NCI-H524 (cell line): ENCODE results near the gene TSPAN5.
A peak's percentile ranks its signal among the peaks of the same experiment; 100 is the strongest.

ENCODE experiments used
- DNase-seq, 2 experiments: peaks; one replicate each; lab custom pipeline; 2025; lab: John Stamatoyannopoulos, UW

The TSPAN5 gene

GRCh38 chr4:98643755-98644154 lies 14.7 kb downstream of the TSPAN5 start:
- no peak for DNase-seq

GRCh38 chr4:98642991-98643426 lies 15.4 kb downstream of the TSPAN5 start:
- no peak for DNase-seq

- DNase-seq = no peak
These were observed 16.3 kb downstream of the TSPAN5 start for GRCh38 chr4:98641906-98642668.

DNA sequence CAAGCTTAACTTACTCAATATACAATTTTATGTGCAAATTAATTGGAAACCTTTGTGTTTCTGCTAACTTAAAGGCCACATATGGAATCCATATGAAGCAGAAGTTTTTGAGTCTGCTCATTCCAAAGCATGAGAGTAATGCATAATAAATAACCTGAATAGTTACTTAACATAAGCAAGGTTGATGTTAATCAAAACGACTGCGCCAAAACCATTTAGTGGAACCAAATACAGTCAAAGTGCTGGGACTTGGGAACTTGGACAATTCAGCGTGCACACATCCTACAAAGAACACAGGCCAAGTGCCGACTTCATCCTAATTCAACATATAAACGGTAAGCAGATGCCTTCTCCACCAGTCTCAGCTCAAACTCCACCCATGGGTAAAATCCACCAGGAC lies 17.0 kb downstream of the TSPAN5 start:
- DNase-seq = no peak

GRCh38 chr4:98639523-98639922 lies 18.9 kb downstream of the TSPAN5 start:
- no peak for DNase-seq

- no peak for DNase-seq
These were observed 19.3 kb downstream of the TSPAN5 start for GRCh38 chr4:98639108-98639507.

- no peak for DNase-seq
These were observed 19.8 kb downstream of the TSPAN5 start for GRCh38 chr4:98638661-98639060.

DNA sequence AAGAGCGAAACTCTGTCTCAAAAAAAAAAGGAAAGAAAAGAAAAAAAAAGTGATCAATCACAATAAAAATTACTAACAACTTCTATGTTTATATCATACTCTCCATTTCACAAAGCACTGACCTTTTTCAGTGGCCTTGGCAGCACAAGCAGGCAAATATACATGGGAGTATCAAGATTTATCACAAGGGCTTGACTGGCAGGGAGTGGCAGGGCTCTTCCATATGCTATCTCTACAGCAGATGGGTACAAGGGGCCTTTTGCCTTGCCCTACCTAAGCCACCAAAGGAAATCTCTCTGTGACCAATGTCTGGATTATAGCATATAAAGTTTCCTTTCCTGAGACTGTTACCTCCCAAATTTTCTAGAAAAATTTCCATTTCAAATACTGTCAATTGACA lies 24.4 kb downstream of the TSPAN5 start:
- DNase-seq = no peak

DNA sequence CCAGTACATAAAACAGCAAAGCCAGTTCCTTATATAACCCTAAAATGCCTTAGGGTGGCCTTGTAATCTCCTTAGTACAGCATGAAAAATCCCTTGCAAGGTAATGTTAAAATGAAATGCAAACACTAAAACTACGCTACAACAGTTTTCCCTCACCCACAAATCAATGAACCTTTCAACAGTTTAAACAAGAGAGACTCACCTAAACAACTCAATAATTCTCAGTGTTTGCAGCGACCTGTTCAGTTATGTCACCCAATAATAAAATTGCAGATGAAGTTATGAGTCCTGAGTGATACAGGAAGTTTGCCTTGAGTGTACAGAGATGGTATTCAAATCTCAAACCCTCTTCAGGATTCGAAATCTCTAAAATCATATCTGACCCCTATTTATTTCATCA lies 25.3 kb downstream of the TSPAN5 start:
- DNase-seq = no peak

GRCh38 chr4:98632258-98632657 lies 26.2 kb downstream of the TSPAN5 start:
- DNase-seq = no peak

GRCh38 chr4:98631506-98631905 lies 26.9 kb downstream of the TSPAN5 start:
- DNase-seq = no peak

GRCh38 chr4:98630737-98631454 lies 27.5 kb downstream of the TSPAN5 start:
- peak in 1 of 2 experiments; percentile 15 for DNase-seq

DNA sequence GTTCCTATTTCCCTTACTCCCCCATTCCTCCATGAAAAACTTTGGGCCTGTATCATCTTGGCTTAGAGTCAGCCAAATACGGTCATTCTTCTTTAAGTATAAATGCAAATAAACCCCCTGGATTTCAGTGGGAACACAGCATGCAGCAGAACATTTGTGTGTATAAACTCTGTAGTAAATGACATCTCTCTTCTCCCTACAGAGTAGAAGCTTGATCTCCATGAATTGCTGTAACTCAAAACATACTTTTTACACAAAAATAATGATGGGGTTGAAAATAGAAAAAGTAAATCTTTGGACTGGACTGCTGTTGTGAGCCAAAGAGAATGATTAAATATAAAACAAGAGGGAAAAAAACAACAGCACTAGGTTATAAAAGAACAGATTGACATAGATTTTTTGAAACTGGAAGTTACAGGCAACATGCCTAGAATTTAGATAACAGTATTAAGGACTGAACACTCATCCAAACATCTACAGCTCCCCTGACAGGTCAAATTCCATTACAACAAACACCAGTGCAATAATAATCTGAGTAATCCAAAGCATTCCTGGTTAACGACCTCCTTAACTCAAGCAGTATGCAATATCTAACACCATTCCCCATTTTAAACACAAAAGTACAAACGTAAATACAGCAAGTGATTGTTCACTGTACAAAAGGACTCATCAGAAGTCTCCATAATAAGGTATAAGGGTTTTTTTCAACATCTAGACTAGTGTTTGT lies 30.7 kb downstream of the TSPAN5 start:
- DNase-seq = no peak

GRCh38 chr4:98626350-98626749 lies 32.1 kb downstream of the TSPAN5 start:
- DNase-seq = no peak

DNA sequence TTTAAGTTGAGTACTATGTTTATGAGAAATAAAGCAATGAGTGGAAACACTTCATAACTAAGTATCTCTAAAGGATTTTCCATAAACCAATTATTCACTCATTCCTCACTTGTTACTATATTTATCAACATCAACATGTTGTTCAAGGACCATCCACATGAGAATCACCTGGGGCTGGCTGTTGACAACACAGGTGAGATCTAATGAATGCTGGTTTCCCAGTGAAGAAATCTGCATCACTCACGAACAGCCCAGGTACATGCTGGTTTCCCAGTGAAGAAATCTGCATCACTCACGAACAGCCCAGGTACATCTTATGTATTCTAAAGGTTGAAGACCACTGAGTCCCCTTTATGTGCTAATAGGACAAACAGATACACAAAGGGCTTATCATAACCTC lies 32.5 kb downstream of the TSPAN5 start:
- no peak for DNase-seq

- no peak for DNase-seq
These were observed 33.0 kb downstream of the TSPAN5 start for GRCh38 chr4:98625399-98625798.

GRCh38 chr4:98624642-98625041 lies 33.8 kb downstream of the TSPAN5 start:
- DNase-seq = no peak

DNA sequence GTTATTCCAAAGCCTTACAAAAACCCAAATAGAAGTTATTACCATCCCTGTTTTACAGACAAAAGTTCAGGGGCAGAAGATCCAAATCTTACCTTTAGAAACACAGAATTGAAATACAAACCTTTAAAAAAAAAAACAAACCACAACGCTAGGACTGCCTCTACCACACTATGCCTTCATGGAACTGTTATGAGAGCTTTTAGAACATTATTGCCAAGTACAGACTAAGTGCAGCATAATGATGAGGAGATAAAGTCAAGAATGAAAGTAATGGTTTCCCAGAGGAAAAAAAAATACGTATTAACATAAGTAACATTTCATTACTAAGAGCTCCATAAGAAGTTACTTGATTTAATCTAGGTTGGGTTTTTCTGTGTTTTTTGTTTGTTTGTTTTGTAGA lies 34.3 kb downstream of the TSPAN5 start:
- DNase-seq = no peak

DNA sequence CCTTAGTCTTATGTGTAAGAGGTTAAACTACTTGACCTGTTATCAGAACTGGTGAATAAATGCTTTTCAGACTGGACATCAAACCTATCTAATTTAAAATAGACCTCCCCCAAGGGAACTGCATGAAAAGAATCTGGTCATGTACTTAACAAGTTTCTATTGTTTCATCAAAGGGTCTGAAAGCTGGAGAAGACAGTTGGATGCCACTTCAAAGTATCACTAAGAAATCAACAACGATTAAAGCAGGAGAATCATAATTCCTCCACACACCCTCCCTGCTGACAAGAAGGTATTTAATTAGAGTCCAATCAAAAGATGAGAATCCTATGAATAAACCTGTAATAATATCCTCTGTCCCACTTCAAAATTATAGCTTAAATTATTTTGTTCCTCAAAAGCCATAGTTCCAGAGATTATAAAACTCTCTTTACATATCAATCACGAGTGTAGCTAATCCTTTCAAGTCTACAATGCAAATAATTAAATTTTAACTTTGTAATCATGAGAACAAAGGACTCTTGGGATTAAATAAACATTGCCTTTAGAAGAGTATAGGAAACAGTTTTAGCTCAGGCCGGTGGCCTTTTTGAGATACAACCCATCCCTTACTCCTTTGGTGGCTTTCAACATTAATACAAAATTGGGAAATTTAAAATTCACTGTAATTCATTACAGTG lies 35.1 kb downstream of the TSPAN5 start:
- DNase-seq = no peak

GRCh38 chr4:98620087-98620784 lies 38.2 kb downstream of the TSPAN5 start:
- peak in 1 of 2 experiments; percentile 7 for DNase-seq

DNA sequence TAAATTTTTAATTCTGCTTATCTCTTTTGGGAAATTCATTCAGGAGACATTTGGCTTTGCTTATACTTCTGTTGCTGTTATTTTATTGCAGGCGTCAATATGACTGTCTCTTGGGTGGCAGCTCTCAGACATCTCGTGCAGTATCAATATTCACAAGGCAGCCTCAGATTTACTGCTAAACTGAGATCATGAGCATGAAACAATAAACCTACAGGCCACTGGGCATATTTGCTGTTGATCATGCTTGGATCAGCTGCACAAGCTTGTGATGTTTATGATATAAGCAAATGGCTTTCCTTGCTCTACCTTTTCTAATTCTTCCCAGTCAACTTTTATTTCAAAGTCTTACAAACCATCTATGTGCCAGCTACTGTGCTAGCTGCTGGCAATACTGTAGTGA lies 39.2 kb downstream of the TSPAN5 start:
- no peak for DNase-seq

DNA sequence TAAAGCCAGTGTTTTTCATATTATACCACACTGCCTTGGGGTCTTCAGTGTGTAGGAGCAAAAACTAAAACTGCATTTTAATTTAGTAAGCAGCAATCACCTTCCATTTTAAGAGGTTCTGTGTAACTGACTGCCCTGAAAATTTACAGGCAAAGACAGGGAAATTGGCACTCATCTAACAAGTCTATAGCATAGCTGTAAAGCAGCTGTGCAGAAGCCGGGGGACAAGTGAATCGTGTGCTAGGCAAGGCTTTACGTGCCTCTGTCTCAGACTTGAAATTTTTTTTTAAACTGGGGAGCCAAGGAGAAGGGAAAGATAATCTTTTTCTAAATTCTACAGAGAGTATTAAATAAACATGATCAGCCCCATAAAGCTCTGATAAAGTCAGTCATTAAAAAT lies 39.7 kb downstream of the TSPAN5 start:
- DNase-seq = no peak
